Fibroblast of the aortic adventitia (primary cell): ENCODE measurements around the gene CYTH3. TPM values are rescaled to one million over a fixed set of nuclear protein-coding genes. Genes with fewer than 3 reads are reported as not detected.
A peak's percentile ranks its signal among the peaks of the same experiment; 100 is the strongest.
"Not testable (repeated sequence)": the region's sequence is repeated elsewhere in the genome, so short reads cannot be mapped to it uniquely, and the experiment has no call there.

Experiments used
- DNase-seq: peaks from one replicate; pipeline ENCODE4 v3.0.0-alpha.2; 2010; ENCODE audit warnings: low read depth
- H3K4me3 ChIP-seq: 2 replicates; pipeline ENCODE4 v1.5.1; 2011; ENCODE audit warnings: low read depth, mild to moderate bottlenecking, control low read depth, low read length, moderate library complexity
- CTCF ChIP-seq: IDR thresholded peaks from 2 replicates; pipeline ENCODE4 v1.5.1; 2011; ENCODE audit warnings: mild to moderate bottlenecking, low read length, control low read depth, inconsistent platforms; ENCODE audit not compliant: insufficient read depth
- total RNA-seq: library from RNA; depleted of rRNA; stranded (reverse); fragments of >200 nt; gene quantifications from 2 replicates; pipeline ENCODE4 v1.2.3, GENCODE V29; 2012; ENCODE audit warnings: low replicate concordance

Gene CYTH3
- total RNA-seq, 1 donor: 27.1 TPM

DNA sequence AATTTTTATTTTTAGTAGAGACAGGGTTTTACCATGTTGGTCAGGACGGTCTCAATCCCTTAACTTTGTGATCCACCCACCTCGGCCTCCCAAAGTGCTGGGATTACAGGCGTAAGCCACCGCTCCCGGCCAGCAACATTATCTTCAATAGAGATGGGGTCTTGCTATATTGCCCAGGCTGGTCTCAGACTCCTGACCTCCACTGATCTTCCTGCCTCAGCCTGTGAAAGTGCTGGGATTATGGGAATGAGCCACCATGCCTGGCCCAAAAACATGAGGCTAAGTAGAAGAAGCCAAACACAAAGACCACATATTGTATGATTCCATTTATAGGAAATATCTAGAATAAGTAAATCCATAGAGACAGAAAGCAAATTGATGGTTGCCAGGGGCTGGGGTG lies 19.1 kb upstream of the CYTH3 start:
- no peak overlapping the region for H3K4me3 ChIP-seq
- DNase-seq: no peak
- TF ChIP-seq CTCF: no peak

- DNase-seq: no peak
- H3K4me3 ChIP-seq: no peak overlapping the region
Measured at GRCh38 chr7:6290319-6290741, 17.9 kb upstream of the CYTH3 start.

DNA sequence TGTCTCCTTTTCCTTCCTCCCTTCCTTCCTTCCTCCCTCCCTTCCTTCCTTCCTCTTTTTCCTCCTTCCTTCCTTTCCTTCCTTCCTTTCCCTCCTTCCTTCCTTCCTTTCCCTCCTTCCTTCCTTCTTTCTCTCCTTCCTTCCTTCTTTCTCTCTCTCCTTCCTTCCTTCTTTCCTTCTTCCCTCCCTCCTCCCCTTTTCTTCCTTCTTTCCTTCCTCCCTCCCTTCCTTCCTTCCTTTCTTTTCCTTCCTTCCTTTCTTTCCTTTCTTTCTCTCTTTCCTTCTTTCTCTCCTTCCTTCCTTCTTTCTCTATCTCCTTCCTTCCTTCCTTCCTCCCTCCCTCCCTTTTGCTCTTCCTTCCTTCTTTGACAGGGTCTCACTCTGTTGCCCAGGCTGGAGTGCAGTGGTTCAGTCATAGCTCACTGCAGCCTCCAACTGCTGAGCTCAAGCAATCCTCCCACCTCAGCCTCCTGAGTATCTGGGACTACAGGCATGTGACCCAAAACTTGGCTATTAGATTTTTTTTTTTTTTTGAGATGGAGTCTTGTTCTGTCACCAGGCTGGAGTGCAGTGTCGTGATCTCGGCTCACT lies 15.9 kb upstream of the CYTH3 start:
- H3K4me3 ChIP-seq: no peak overlapping the region
- DNase-seq: no peak
- TF ChIP-seq CTCF: no peak

More at GRCh38 chr7:6290319-6290741, 17.9 kb upstream of the CYTH3 start:
- no peak for TF ChIP-seq CTCF

GRCh38 chr7:6286486-6286885 lies 14.1 kb upstream of the CYTH3 start:
- DNase-seq: no peak
- H3K4me3 ChIP-seq: no peak overlapping the region
- no peak for TF ChIP-seq CTCF

- no peak overlapping the region for H3K4me3 ChIP-seq
- no peak for TF ChIP-seq CTCF
- no peak for DNase-seq
Measured at GRCh38 chr7:6284461-6285360, 12.3 kb upstream of the CYTH3 start.

GRCh38 chr7:6284055-6284400 lies 11.6 kb upstream of the CYTH3 start:
- no peak overlapping the region for H3K4me3 ChIP-seq
- no peak for DNase-seq
- no peak for TF ChIP-seq CTCF

DNA sequence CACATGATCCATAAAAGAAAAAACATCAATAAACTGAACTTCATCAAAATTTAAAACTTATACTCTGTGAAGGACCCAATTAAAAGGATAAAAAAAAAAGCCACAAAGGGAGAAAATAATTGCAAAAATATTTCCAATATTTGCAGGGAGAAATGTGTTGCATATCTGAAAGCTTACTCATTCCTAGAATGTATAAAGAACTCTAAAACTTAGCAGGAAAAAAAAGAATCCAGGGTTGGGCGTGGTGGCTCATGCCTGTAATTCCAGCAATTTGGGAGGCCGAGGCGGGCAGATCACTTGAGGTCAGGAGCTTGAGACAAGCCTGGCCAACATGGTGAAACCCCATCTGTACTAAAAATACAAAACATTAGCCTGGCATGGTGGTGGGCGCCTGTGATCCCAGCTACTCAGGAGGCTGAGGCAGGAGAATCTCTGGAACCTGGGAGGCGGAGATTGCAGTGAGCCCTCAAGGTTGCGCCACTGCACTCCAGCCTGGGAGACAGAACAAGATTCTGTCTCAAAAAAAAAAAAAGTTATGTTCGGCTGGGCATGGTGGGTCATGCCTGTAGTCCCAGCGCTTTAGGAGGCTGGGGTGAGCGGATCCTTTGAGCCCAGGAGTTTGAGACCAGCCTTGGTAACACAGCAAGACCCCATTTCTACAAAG lies 11.1 kb upstream of the CYTH3 start:
- not testable (repeated sequence) for H3K4me3 ChIP-seq
- DNase-seq: peak; percentile 89
